ENCODE results near the gene LHX3. TPM values are rescaled to one million over a fixed set of nuclear protein-coding genes. Genes with fewer than 3 reads are reported as not detected.

LHX3 gene
- total RNA-seq, 4 donors from 2014 or later = not detected

DNA sequence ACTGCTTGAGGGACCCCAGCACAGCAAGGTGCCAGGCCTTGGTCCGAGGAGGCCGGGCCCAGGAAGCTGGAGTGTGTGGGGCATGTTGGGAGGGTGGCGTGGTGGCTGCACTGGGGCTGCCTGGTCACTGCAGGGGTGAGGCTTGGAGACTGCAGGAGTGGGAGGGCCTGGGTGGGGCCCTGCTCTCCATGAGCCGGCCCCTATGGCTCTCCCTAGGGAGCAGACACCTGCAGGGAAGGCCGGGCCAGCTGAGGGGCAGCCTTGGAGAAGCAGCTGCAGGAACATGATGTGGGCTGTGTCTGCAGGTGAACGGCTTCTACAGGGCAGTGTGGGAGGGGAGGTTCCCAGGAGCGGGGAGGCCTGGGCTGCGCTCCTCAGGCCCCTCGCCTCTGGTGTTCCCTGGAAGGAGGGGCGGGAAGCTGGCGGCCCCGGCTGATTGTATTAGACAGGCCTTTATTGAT lies 44.5 kb downstream of the LHX3 start:
- H3K4me3 ChIP-seq (replicated peaks in 1 of 3) = no peak overlapping the region
- H3K36me3 ChIP-seq = no peaks in the 10 kb centered on the region
- 82% methylated on average over 7 to 10 of the region's 12 CpGs for WGBS, 2 donors
- TF ChIP-seq, protein P1, sequence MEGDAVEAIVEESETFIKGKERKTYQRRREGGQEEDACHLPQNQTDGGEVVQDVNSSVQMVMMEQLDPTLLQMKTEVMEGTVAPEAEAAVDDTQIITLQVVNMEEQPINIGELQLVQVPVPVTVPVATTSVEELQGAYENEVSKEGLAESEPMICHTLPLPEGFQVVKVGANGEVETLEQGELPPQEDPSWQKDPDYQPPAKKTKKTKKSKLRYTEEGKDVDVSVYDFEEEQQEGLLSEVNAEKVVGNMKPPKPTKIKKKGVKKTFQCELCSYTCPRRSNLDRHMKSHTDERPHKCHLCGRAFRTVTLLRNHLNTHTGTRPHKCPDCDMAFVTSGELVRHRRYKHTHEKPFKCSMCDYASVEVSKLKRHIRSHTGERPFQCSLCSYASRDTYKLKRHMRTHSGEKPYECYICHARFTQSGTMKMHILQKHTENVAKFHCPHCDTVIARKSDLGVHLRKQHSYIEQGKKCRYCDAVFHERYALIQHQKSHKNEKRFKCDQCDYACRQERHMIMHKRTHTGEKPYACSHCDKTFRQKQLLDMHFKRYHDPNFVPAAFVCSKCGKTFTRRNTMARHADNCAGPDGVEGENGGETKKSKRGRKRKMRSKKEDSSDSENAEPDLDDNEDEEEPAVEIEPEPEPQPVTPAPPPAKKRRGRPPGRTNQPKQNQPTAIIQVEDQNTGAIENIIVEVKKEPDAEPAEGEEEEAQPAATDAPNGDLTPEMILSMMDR (IDR thresholded peaks at IDR 0.05) = no peak
- TF ChIP-seq POLR2A (IDR thresholded peaks at IDR 0.05) = no peak
- no peak for DNase-seq
- no peak overlapping the region for H3K27ac ChIP-seq
- H3K27me3 ChIP-seq = no peaks in the 10 kb centered on the region
- intact Hi-C loops (cut with DNase I) = no loop called here
- no peaks in the 10 kb centered on the region for H3K4me1 ChIP-seq
- H3K9me3 ChIP-seq = no peaks in the 10 kb centered on the region

- no peaks in the 10 kb centered on the region for H3K9me3 ChIP-seq
- H3K4me3 ChIP-seq (replicated peaks in 1 of 3) = no peak overlapping the region
- no peak for DNase-seq
- intact Hi-C loops (cut with DNase I) = no loop called here
- WGBS, 2 donors = 88 to 90% methylated on average over 11 to 13 of the region's 16 CpGs
- no peaks in the 10 kb centered on the region for H3K4me1 ChIP-seq
- H3K27me3 ChIP-seq = no peaks in the 10 kb centered on the region
- H3K36me3 ChIP-seq = no peaks in the 10 kb centered on the region
- no peak for TF ChIP-seq POLR2A (IDR thresholded peaks at IDR 0.05)
- TF ChIP-seq, protein P1 (IDR thresholded peaks at IDR 0.05) = no peak
- H3K27ac ChIP-seq = no peak overlapping the region
These were observed 45.1 kb downstream of the LHX3 start for GRCh38 chr9:136159851-136160250.

DNA sequence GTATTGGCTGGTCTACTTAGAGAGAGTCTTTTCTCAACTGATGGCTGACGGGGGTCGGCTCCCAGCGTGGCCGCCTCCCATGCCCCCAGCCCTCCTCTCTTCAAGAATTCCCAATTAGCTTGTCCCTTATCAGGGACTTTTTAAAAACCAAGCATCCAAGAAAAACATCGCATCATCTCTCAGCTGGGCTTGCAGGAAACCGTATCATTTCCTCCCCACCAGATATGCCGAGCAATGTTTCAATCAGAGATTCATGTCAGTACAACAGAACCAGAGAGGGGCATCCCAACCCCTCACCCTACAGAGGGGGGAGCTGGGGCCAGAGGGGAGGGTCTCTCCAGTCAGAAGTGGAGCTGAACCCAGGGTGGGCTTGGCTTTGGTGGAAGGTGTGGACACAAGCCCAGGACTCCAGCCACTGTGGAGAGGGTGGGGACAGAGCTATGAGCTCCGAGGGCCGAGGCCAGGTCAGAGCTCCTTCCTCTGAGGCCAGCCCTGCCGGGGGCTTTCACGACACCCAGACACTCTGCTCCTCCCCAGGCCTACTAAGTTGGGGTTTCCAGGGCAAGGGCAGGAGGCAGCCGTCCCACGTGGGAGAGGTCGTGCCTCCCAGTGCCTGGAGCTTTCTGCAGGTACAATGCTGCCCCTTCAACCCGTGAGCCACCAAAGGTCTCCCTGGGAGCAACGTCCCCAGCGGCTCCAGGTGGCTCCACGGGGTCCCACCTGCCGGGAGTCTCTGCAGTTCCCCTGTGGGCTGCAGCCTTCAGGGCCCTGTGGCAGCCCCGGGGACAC lies 47.3 kb downstream of the LHX3 start:
- no peaks in the 10 kb centered on the region for H3K36me3 ChIP-seq
- 59 to 69% methylated on average over 7 to 13 of the region's 20 CpGs for WGBS, 2 donors
- DNase-seq = no peak
- TF ChIP-seq, protein P1 (IDR thresholded peaks at IDR 0.05) = no peak
- no peak for TF ChIP-seq POLR2A (IDR thresholded peaks at IDR 0.05)
- H3K27me3 ChIP-seq = no peaks in the 10 kb centered on the region
- no peaks in the 10 kb centered on the region for H3K4me1 ChIP-seq
- intact Hi-C loops (cut with DNase I) = no loop called here
- no peak overlapping the region for H3K27ac ChIP-seq
- H3K4me3 ChIP-seq (replicated peaks in 1 of 3) = no peak overlapping the region
- no peaks in the 10 kb centered on the region for H3K9me3 ChIP-seq

GRCh38 chr9:136156209-136157120 lies 48.5 kb downstream of the LHX3 start:
- Histone ChIP-seq H3K9me3 (no peaks in the 10 kb centered on the region), H3K27me3 (no peaks in the 10 kb centered on the region), H3K27ac (no peak overlapping the region), H3K4me1 (no peaks in the 10 kb centered on the region), H3K4me3 (replicated peaks in 1 of 3) (no peak overlapping the region), H3K36me3 (no peaks in the 10 kb centered on the region)
- TF ChIP-seq POLR2A (IDR thresholded peaks at IDR 0.05) = no peak
- TF ChIP-seq, protein P1 (IDR thresholded peaks at IDR 0.05) = no peak
- DNase-seq = no peak
- 76 to 82% methylated on average over 38 to 40 of the region's 42 CpGs for WGBS, 2 donors
- intact Hi-C loops (cut with DNase I) = no loop called here
